PC-3 (cell line): ENCODE data around the gene CXCL3.

Experiments used
- EZH2phosphoT487 ChIP-seq: fragments of 300-600 bp; sonication (generic); IDR thresholded peaks from 2 replicates; pipeline ENCODE4 v1.6.1; 2018; ENCODE audit warnings: mild to moderate bottlenecking, antibody characterized with exemption, low read length, borderline replicate concordance
- TF ChIP-seq, protein P1 (sequence below): fragments of 300-600 bp; sonication (generic); conservative IDR thresholded peaks from 2 replicates; pipeline ENCODE4 v1.5.1; 2017; ENCODE audit warnings: antibody characterized with exemption, low read depth, mild to moderate bottlenecking, low read length

DNA sequence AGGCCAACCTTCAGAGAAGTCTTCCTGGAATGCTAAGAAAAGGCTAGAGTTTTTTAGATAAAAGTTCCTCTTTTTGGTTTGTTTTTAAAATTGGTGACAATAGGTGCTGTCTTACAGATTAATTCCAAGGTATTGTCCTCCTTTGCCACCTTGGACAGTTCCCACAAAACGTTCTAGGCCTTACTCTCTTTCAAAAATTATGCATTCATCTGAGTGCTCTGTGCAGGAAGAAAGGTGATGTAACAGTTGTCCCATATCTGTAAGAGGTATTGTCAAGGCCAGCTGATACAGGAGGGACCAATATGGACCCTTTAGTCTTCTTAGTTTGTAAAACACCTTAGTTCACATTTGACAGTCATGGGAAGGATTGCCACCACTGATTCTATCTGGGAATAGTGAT lies 24.2 kb downstream of the CXCL3 start:
- TF ChIP-seq, protein P1, sequence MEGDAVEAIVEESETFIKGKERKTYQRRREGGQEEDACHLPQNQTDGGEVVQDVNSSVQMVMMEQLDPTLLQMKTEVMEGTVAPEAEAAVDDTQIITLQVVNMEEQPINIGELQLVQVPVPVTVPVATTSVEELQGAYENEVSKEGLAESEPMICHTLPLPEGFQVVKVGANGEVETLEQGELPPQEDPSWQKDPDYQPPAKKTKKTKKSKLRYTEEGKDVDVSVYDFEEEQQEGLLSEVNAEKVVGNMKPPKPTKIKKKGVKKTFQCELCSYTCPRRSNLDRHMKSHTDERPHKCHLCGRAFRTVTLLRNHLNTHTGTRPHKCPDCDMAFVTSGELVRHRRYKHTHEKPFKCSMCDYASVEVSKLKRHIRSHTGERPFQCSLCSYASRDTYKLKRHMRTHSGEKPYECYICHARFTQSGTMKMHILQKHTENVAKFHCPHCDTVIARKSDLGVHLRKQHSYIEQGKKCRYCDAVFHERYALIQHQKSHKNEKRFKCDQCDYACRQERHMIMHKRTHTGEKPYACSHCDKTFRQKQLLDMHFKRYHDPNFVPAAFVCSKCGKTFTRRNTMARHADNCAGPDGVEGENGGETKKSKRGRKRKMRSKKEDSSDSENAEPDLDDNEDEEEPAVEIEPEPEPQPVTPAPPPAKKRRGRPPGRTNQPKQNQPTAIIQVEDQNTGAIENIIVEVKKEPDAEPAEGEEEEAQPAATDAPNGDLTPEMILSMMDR = no peak
- no peak for TF ChIP-seq EZH2phosphoT487
